ENCODE measurements around the gene KLHDC8A.

DNA sequence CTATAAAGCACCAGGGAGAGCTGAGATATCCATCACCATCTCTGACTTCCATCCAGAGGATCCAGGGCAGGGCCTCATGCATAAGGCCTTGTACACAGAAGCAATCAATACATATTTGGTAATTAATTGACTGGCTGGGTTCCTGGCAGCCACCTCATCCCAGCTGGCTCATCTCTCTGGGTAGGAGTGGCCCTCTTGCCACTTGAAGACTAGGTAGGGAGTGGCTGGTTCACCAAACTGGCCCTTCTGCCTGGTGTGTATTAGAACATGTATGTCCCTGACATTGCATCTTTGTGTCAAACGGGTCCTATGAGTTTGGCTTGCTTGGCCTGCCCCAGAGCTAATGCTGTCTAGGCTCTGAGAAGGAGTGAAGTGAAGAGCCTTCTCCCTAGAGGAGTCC lies 47.0 kb downstream of the KLHDC8A start:
- TF ChIP-seq CTCF (conservative IDR thresholded peaks at IDR 0.05; ENCODE audit: low read depth, low read length), result no peak
- no peak for TF ChIP-seq POLR2A (IDR thresholded peaks at IDR 0.05; ENCODE audit: low read depth, low read length)
- no peak for TF ChIP-seq RAD21 (IDR thresholded peaks at IDR 0.05; ENCODE audit: low read length)
- no peak for TF ChIP-seq SMC3 (IDR thresholded peaks at IDR 0.05; ENCODE audit: low read depth, low read length)
- no peak for TF ChIP-seq CEBPB (IDR thresholded peaks at IDR 0.05; ENCODE audit: low read depth, low read length)
- TF ChIP-seq, protein P1, sequence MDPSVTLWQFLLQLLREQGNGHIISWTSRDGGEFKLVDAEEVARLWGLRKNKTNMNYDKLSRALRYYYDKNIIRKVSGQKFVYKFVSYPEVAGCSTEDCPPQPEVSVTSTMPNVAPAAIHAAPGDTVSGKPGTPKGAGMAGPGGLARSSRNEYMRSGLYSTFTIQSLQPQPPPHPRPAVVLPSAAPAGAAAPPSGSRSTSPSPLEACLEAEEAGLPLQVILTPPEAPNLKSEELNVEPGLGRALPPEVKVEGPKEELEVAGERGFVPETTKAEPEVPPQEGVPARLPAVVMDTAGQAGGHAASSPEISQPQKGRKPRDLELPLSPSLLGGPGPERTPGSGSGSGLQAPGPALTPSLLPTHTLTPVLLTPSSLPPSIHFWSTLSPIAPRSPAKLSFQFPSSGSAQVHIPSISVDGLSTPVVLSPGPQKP (IDR thresholded peaks at IDR 0.05; ENCODE audit: borderline replicate concordance, low read depth, low read length), result no peak
- TF ChIP-seq RFX5 (IDR thresholded peaks at IDR 0.05; ENCODE audit: low read depth, low read length), result no peak
- no peak for TF ChIP-seq FOS (IDR thresholded peaks at IDR 0.05; ENCODE audit: low read depth, low read length)
- TF ChIP-seq, protein P2, sequence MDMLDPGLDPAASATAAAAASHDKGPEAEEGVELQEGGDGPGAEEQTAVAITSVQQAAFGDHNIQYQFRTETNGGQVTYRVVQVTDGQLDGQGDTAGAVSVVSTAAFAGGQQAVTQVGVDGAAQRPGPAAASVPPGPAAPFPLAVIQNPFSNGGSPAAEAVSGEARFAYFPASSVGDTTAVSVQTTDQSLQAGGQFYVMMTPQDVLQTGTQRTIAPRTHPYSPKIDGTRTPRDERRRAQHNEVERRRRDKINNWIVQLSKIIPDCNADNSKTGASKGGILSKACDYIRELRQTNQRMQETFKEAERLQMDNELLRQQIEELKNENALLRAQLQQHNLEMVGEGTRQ (IDR thresholded peaks at IDR 0.05; ENCODE audit: low read depth, low read length), result no peak
- TF ChIP-seq BHLHE40 (IDR thresholded peaks at IDR 0.05; ENCODE audit: low read depth, low read length), result no peak
- no peak for TF ChIP-seq RCOR1 (IDR thresholded peaks at IDR 0.05; ENCODE audit: insufficient replicate concordance, low read length)

Data from IMR-90 (cell line).